Cardiac fibroblast (primary cell): ENCODE results near the gene PDE4B.
"Not testable (repeated sequence)": the region's sequence is repeated elsewhere in the genome, so short reads cannot be mapped to it uniquely, and the experiment has no call there.

Experiments
- DNase-seq, 2 donors: peaks; one replicate each; pipeline versions ENCODE4 v3.0.0 to v3.0.0-alpha.2; 2010; ENCODE audit warnings: low read depth in 2 of 2
- H3K4me3 ChIP-seq, 2 donors: replicated peaks in 1 of 2; 1 replicate in 1 of 2; 2 replicates in 1 of 2; pipeline ENCODE4 v1.5.1; 2011; ENCODE audit warnings: low read depth in 2 of 2, low read length in 2 of 2, mild to moderate bottlenecking in 2 of 2, moderate library complexity in 1 of 2
- TF ChIP-seq, protein P1 (sequence below): IDR thresholded peaks from one replicate; pipeline ENCODE4 v1.5.1; 2011; ENCODE audit warnings: low read depth, mild to moderate bottlenecking, low read length, inconsistent platforms

PDE4B gene

DNA sequence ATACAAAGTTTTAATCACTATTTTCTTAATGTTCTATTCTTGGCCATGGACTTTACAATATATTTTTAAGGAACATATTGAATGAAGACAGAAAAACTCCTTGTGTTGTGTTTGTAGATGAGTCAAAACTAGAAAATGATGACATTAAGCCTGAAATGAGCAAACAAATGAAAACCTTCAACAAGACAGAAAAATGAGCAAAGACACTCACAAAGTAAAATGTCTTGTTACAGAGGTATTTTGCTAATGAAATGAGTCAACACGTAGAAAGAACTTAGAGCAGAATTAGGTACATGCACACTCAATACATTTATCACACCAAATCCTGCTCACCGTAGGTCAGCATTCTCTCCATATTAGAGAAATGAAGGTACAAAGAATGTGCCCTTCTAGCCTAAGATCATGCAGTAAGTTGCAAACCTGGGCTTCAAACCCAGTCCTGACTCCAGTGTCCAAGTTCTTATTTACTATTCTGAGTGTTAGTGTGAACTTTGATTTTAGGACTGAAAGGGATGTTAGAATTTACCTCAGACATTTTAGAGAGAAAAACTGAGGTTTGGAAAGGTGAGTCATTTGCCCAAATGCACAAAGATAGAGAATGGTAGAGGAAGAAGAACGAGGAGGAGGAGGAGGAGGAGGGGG lies 607.3 kb downstream of the PDE4B start:
- H3K4me3 ChIP-seq, result no peak overlapping the region
- DNase-seq, result peak in 1 of 2 donors; percentile 42
- TF ChIP-seq, protein P1, sequence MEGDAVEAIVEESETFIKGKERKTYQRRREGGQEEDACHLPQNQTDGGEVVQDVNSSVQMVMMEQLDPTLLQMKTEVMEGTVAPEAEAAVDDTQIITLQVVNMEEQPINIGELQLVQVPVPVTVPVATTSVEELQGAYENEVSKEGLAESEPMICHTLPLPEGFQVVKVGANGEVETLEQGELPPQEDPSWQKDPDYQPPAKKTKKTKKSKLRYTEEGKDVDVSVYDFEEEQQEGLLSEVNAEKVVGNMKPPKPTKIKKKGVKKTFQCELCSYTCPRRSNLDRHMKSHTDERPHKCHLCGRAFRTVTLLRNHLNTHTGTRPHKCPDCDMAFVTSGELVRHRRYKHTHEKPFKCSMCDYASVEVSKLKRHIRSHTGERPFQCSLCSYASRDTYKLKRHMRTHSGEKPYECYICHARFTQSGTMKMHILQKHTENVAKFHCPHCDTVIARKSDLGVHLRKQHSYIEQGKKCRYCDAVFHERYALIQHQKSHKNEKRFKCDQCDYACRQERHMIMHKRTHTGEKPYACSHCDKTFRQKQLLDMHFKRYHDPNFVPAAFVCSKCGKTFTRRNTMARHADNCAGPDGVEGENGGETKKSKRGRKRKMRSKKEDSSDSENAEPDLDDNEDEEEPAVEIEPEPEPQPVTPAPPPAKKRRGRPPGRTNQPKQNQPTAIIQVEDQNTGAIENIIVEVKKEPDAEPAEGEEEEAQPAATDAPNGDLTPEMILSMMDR, result no peak

DNA sequence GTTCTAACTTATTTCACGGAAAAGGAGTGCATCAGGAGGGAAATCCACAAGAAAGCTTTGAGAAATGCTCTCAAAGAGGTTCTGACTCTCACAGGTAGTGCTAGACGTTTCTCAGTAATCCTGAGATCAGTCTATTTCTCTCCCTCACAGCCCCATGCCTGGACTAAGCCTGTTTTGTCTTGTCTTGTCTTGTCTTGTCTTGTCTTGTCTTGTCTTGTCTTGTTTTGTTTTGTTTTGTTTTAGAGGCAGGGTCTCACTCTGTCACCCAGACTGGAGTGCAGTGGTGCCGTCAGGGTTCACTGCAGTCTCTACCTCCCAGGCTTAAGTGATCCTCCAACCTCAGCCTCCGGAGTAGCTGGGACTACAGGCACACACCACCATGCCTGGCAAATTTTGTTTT lies 608.0 kb downstream of the PDE4B start:
- DNase-seq, result no peak

DNA sequence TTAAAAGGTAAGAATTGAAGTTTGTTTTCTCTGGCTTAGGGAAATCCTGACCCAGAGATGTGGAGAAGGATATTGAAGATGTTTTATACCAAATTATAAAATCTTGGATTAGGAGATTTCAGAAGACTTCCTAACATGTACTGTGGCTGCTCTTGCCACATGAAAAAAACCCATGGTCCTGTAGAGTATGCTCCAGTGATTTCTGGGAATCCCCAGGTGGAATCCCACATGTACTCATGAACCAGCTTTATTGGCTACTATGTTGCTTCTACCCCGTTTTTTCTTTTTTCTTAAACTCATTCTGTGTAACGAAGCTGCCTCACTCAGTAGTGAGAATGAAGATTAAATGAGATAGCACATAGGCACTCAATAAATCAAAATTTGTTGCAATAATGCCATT lies 608.5 kb downstream of the PDE4B start:
- no peak overlapping the region for H3K4me3 ChIP-seq
- DNase-seq, result no peak

More for the DNA sequence above, 608.0 kb downstream of the PDE4B start:
- H3K4me3 ChIP-seq, result no peak overlapping the region
- TF ChIP-seq, protein P1, result no peak

DNA sequence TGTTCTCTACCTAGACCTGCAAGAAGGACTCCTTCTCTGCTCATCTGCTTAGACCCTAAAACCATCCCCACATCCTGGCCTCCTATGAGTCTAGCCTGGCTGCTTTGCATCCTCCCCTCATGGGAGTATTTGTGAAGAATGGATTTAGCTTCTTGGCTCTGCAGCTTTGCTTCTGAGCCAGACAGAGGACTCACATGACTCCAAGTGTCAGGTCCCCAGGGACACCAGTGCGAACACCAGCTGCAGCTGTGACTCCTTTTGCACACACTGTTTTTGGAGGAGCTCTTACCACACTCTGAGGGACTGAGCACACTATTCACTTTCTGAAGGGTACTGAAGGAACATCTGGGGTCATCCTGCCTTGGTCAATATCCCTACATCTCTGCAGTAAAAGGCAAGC lies 609.5 kb downstream of the PDE4B start:
- DNase-seq, result peak; percentile 83 to 85

More for the DNA sequence above, 608.5 kb downstream of the PDE4B start:
- TF ChIP-seq, protein P1, result no peak

DNA sequence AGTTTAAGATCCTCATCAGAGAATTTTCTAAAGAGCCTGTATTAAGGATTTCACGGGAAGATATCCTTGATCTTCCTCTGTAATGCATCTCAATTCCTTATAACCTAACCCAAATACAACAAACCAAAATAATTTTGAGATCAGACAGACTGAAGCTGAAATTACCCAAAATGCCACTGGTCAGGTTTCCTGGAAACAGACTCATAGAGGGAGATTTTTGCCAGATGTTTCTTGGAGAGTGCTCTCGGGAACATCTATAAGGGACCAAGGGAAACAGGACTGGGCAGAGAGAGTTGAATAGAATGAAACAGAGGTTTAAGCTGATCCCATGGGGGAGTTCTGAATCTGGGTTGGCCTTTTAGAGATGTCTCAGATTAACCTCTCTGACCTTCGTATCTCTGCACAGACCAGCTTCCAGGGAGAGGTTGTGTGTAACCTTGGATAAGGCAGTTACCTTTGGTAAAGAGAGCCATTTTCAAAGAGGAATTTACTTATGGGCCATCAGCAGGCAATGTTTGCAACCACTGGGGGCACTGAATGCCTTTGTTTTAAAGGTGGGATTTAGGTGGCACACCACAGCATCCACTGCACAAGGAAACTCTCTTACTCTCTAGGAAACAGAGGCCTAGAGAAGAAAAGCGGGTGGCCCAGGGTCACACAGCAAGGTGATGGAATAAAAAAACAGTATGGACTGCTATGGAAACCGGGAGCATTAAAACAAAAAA lies 610.5 kb downstream of the PDE4B start:
- TF ChIP-seq, protein P1, result no peak
- no peak overlapping the region for H3K4me3 ChIP-seq
- peak in 1 of 2 donors; percentile 20 for DNase-seq

More for the DNA sequence above, 609.5 kb downstream of the PDE4B start:
- TF ChIP-seq, protein P1, result no peak
- no peak overlapping the region for H3K4me3 ChIP-seq

DNA sequence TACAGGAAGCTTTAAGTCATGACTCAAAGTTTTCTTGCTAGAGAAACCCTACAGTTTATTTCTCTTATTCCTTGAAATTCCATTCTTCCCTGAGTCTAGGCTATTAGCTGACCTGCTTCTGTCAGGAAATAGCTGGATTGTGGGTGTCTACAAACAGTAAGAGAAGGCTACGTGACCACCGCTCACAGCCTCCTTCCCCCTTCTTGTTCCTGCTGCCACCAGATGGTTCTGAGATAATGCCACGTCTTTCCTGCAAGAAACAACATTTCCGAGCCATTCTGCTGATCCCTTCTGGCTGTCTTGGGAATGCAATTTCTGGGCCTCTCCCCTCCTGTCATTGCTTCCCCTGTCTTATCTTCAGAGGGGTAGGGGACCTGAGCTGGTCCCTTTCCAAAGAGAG lies 612.4 kb downstream of the PDE4B start:
- DNase-seq, result no peak
- TF ChIP-seq, protein P1, result no peak
- no peak overlapping the region for H3K4me3 ChIP-seq

DNA sequence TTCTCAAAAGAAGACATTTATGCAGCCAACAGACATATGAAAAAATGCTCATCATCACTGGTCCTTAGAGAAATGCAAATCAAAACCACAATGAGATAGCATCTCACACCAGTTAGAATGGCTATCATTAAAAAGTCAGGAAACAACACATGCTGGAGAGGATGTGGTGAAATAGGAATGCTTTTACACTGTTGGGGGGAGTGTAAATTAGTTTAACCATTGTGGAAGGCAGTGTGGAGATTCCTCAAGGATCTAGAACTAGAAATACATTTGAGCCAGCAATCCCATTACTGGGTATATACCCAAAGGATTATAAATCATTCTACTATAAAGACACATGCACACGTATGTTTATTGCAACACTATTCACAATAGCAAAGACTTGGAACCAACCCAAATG lies 618.8 kb downstream of the PDE4B start:
- not testable (repeated sequence) for DNase-seq, H3K4me3 ChIP-seq
